ENCODE measurements around the gene XYLT1.
"Not testable (repeated sequence)": the region's sequence is repeated elsewhere in the genome, so short reads cannot be mapped to it uniquely, and the experiment has no call there.

Gene XYLT1

DNA sequence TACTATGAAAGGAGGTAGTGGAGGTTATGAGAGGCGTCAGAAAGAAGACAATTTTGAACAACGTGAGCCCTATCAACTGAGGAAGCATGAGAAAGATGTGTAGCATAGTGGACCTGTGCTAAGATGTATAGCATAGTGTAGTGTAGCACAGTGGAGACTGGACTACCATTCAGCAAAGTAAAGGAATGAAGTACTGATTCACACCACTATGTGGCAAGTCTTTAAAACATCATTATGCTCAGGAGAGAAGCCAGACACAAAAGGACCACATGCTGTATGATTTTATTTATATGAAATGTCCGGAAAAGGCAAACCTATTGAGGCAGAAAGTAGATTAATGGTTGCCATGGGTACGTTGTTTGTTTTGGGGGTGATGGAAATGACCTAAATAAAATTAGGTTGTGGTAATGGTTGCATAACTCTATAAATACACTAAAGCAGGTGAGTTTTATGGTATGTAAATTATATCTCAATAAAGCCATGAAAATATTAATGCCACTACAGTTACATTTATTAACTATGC is 20.4 kb upstream of the XYLT1 start:
- TF ChIP-seq, protein P1, sequence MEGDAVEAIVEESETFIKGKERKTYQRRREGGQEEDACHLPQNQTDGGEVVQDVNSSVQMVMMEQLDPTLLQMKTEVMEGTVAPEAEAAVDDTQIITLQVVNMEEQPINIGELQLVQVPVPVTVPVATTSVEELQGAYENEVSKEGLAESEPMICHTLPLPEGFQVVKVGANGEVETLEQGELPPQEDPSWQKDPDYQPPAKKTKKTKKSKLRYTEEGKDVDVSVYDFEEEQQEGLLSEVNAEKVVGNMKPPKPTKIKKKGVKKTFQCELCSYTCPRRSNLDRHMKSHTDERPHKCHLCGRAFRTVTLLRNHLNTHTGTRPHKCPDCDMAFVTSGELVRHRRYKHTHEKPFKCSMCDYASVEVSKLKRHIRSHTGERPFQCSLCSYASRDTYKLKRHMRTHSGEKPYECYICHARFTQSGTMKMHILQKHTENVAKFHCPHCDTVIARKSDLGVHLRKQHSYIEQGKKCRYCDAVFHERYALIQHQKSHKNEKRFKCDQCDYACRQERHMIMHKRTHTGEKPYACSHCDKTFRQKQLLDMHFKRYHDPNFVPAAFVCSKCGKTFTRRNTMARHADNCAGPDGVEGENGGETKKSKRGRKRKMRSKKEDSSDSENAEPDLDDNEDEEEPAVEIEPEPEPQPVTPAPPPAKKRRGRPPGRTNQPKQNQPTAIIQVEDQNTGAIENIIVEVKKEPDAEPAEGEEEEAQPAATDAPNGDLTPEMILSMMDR (IDR thresholded peaks at IDR 0.05; ENCODE audit: borderline replicate concordance, control extremely low read depth, extremely low read depth, insufficient read depth, missing control alignments) = no peak
- DNase-seq (ENCODE audit: low spot score) = no peak
- in situ Hi-C loops (cut with MboI; ENCODE audit: low sequenced_read_pairs, unreplicated experiment) = no loop called here

- TF ChIP-seq, protein P1 (IDR thresholded peaks at IDR 0.05; ENCODE audit: borderline replicate concordance, control extremely low read depth, extremely low read depth, insufficient read depth, missing control alignments) = no peak
- DNase-seq (ENCODE audit: low spot score) = no peak
- in situ Hi-C loops (cut with MboI; ENCODE audit: low sequenced_read_pairs, unreplicated experiment) = loop anchor here (10.0 kb wide), 1 partner anchor 86 kb away; no protein-coding TSS in a partner anchor
These were observed 17.7 kb upstream of the XYLT1 start for GRCh38 chr16:17488506-17488905.

DNA sequence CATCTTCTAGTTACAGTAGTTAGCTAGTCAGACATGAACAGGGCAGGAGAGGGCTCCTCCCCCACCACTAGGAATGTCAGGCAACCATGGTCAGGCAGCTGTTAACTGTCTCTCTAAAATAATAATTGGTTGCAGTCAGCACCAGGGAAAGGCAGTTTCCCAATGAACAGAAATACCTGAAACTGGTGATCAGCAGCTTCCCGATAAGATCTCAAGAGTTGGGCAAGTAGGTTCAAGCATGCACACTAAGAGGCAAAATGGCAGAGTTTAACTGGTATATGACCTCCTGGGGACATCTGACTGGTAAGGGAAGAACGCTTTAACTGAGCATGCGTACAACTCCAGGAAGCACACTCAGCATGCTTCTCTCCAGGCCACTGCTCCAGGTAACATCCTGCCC is 12.6 kb upstream of the XYLT1 start:
- in situ Hi-C loops (cut with MboI; ENCODE audit: low sequenced_read_pairs, unreplicated experiment) = loop anchor here (10.0 kb wide), 1 partner anchor 91 kb away; no protein-coding TSS in a partner anchor
- TF ChIP-seq, protein P1 (IDR thresholded peaks at IDR 0.05; ENCODE audit: borderline replicate concordance, control extremely low read depth, extremely low read depth, insufficient read depth, missing control alignments) = no peak
- no peak for DNase-seq (ENCODE audit: low spot score)

- in situ Hi-C loops (cut with MboI; ENCODE audit: low sequenced_read_pairs, unreplicated experiment) = loop anchor here (10.0 kb wide), 1 partner anchor 92 kb away; no protein-coding TSS in a partner anchor
- DNase-seq (ENCODE audit: low spot score) = not testable (repeated sequence)
These were observed 11.6 kb upstream of the XYLT1 start for GRCh38 chr16:17482341-17482740.

DNA sequence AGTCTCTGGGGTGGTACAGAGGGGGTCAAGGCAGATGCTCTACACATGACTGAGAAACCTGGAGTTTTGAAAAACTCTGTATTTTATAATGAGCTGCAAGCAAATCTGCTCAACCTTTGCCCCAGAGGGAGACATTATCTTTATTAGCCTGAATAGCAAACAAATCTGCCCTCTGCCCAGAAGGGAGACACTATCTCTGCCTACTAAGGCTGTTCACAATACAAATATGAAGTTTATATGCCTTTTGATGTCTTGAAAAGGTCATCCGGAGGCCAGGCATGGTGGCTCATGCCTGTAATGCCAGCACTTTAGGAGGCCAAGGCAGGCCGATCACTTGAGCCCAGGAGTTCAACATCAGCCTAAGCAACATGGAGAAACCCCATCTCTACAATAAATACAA is 11.0 kb upstream of the XYLT1 start:
- in situ Hi-C loops (cut with MboI; ENCODE audit: low sequenced_read_pairs, unreplicated experiment) = loop anchor here (10.0 kb wide), 1 partner anchor 93 kb away; no protein-coding TSS in a partner anchor
- no peak for DNase-seq (ENCODE audit: low spot score)
- TF ChIP-seq, protein P1 (IDR thresholded peaks at IDR 0.05; ENCODE audit: borderline replicate concordance, control extremely low read depth, extremely low read depth, insufficient read depth, missing control alignments) = no peak

DNA sequence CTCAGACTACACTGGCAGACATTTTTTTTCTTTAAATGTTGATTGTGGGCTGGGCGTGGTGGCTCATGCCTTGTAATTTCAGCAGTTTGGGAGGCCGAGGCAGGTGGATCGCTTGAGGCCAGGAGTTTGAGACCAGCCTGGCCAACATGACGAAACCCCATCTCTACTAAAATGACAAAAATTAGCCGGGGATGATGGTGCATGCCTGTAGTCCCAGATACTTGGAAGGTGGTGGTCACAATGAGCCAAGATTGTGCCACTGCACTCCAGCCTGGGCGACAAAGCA is 6.4 kb upstream of the XYLT1 start:
- in situ Hi-C loops (cut with MboI; ENCODE audit: low sequenced_read_pairs, unreplicated experiment) = loop anchor here (10.0 kb wide), 1 partner anchor 212 kb away; no protein-coding TSS in a partner anchor
- not testable (repeated sequence) for DNase-seq (ENCODE audit: low spot score)

DNA sequence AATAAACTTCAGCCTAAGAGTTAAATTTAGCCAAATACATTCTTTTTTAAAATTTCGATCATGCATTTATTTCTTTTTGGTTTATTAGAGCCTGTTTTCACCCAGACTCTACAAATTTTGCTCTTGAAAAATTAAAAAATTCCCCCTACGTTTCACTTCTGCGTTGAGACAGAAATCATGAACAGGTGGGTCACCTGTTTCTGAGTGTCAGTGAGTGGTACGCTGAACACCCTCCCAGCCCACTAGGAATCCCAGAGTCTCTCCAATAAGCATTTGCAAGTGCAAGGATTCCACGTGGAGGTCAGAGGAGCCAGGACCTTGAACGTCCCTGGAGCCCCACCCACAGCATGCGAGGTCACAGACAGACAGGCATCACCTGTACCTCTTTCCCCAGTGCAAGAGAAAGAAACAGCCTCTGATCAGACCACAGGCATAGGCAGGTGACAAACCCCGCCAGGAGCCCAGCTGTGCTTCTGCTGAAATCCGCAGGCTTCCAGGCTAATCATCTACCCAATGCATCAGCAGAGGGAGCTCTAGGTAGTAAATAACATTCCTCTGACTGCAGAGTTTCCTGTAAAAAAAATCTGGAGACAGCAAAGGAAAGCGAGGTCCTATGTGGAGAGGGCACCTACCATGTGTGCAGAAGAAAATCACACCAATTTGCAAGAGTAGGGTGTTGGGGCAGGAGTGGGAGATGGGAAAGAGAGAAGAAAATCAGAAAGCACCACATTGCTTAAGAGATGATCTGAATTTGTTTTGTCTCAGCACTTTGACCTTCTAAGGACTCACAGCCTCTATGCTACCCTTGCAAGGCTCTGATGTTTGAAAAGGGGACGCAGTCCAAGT is 5.9 kb upstream of the XYLT1 start:
- TF ChIP-seq, protein P1 (IDR thresholded peaks at IDR 0.05; ENCODE audit: borderline replicate concordance, control extremely low read depth, extremely low read depth, insufficient read depth, missing control alignments) = peak; percentile 61
- DNase-seq (ENCODE audit: low spot score) = peak; percentile 62
- in situ Hi-C loops (cut with MboI; ENCODE audit: low sequenced_read_pairs, unreplicated experiment) = loop anchor here (10.0 kb wide), 1 partner anchor 212 kb away; no protein-coding TSS in a partner anchor
